RWPE2 (cell line): ENCODE results near the gene NEU2.

Experiments
- ATAC-seq: fragments of 200-7000 bp; cut with Tn5 transposase; 3 replicates; pipeline ENCODE4 v1.9.1; 2021; ENCODE audit warnings: low read depth
- DNase-seq: peaks from one replicate; pipeline ENCODE4 v3.0.0-alpha.2; 2020; ENCODE audit warnings: low spot score
- H3K27ac ChIP-seq: fragments of 450-650 bp; 2 replicates; pipeline ENCODE4 v1.5.1; 2017; ENCODE audit warnings: mild to moderate bottlenecking; ENCODE audit not compliant: poor library complexity, severe bottlenecking
- H3K27me3 ChIP-seq: fragments of 250-450 bp; sonication (Bioruptor Pico); 2 replicates; pipeline ENCODE4 v1.5.1; 2021; ENCODE audit warnings: mild to moderate bottlenecking, moderate library complexity; ENCODE audit not compliant: insufficient read depth, poor library complexity, severe bottlenecking
- H3K36me3 ChIP-seq: fragments of 250-450 bp; sonication (Bioruptor Pico); 2 replicates; pipeline ENCODE4 v1.5.1; 2020; ENCODE audit warnings: low read depth, mild to moderate bottlenecking, moderate library complexity
- H3K4me1 ChIP-seq: fragments of 250-450 bp; sonication (Bioruptor Pico); 2 replicates; pipeline ENCODE4 v1.5.1; 2021; ENCODE audit warnings: mild to moderate bottlenecking, moderate library complexity; ENCODE audit not compliant: insufficient read depth, poor library complexity, severe bottlenecking
- H3K4me3 ChIP-seq: fragments of 250-450 bp; sonication (Bioruptor Pico); 2 replicates; pipeline ENCODE4 v1.5.1; 2021; ENCODE audit warnings: mild to moderate bottlenecking, moderate library complexity; ENCODE audit not compliant: severe bottlenecking
- H3K9me3 ChIP-seq: fragments of 250-450 bp; sonication (Bioruptor Pico); 2 replicates; pipeline ENCODE4 v1.5.1; 2021; ENCODE audit warnings: mild to moderate bottlenecking, moderate library complexity; ENCODE audit not compliant: severe bottlenecking
- TF ChIP-seq, protein P1 (sequence below): fragments of 450-650 bp; IDR thresholded peaks from one replicate; pipeline ENCODE4 v1.5.1; 2017; ENCODE audit warnings: mild to moderate bottlenecking, moderate library complexity; ENCODE audit not compliant: poor library complexity, severe bottlenecking

NEU2 gene

GRCh38 chr2:233068762-233069418, 36.4 kb downstream of the NEU2 start:
- Histone ChIP-seq H3K4me3 (no peak overlapping the region), H3K9me3 (no peaks in the 10 kb centered on the region), H3K4me1 (peaks cover 5% of the 10 kb centered on the region), H3K27ac (no peak overlapping the region), H3K27me3 (no peaks in the 10 kb centered on the region), H3K36me3 (no peaks in the 10 kb centered on the region)
- ATAC-seq (no peak), DNase-seq (no peak)
- TF ChIP-seq, protein P1, sequence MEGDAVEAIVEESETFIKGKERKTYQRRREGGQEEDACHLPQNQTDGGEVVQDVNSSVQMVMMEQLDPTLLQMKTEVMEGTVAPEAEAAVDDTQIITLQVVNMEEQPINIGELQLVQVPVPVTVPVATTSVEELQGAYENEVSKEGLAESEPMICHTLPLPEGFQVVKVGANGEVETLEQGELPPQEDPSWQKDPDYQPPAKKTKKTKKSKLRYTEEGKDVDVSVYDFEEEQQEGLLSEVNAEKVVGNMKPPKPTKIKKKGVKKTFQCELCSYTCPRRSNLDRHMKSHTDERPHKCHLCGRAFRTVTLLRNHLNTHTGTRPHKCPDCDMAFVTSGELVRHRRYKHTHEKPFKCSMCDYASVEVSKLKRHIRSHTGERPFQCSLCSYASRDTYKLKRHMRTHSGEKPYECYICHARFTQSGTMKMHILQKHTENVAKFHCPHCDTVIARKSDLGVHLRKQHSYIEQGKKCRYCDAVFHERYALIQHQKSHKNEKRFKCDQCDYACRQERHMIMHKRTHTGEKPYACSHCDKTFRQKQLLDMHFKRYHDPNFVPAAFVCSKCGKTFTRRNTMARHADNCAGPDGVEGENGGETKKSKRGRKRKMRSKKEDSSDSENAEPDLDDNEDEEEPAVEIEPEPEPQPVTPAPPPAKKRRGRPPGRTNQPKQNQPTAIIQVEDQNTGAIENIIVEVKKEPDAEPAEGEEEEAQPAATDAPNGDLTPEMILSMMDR: no peak

GRCh38 chr2:233072838-233073237, 40.4 kb downstream of the NEU2 start:
- no peaks in the 10 kb centered on the region for H3K36me3 ChIP-seq
- H3K4me1 ChIP-seq: no peaks in the 10 kb centered on the region
- H3K27me3 ChIP-seq: no peaks in the 10 kb centered on the region
- no peak overlapping the region for H3K4me3 ChIP-seq
- TF ChIP-seq, protein P1: no peak
- ATAC-seq: no peak
- no peak overlapping the region for H3K27ac ChIP-seq
- no peak for DNase-seq
- no peaks in the 10 kb centered on the region for H3K9me3 ChIP-seq

DNA sequence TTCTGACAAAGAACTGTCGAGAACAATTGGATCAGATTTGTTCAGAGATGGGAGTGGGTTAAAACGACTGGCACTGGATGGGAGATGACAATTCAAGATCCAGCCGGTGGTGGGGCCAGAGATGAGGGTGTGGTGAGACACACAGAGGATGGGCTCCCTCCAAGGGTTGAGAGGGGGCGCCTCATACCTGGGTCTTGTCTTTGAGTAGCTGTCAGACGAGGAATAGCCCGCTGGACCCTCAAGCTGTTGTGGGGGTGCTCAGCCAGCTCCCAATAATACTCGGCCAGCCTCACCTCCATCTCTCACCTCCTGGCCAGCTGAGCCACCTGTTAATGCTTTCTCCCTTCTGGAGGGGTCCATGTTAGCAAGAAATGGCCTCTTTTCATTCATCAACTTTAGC, 41.6 kb downstream of the NEU2 start:
- H3K4me3 ChIP-seq: no peak overlapping the region
- TF ChIP-seq, protein P1: no peak
- H3K9me3 ChIP-seq: no peaks in the 10 kb centered on the region
- DNase-seq (no peak), ATAC-seq (no peak)
- no peaks in the 10 kb centered on the region for H3K36me3 ChIP-seq
- no peaks in the 10 kb centered on the region for H3K27me3 ChIP-seq
- H3K27ac ChIP-seq: no peak overlapping the region
- H3K4me1 ChIP-seq: no peaks in the 10 kb centered on the region

DNA sequence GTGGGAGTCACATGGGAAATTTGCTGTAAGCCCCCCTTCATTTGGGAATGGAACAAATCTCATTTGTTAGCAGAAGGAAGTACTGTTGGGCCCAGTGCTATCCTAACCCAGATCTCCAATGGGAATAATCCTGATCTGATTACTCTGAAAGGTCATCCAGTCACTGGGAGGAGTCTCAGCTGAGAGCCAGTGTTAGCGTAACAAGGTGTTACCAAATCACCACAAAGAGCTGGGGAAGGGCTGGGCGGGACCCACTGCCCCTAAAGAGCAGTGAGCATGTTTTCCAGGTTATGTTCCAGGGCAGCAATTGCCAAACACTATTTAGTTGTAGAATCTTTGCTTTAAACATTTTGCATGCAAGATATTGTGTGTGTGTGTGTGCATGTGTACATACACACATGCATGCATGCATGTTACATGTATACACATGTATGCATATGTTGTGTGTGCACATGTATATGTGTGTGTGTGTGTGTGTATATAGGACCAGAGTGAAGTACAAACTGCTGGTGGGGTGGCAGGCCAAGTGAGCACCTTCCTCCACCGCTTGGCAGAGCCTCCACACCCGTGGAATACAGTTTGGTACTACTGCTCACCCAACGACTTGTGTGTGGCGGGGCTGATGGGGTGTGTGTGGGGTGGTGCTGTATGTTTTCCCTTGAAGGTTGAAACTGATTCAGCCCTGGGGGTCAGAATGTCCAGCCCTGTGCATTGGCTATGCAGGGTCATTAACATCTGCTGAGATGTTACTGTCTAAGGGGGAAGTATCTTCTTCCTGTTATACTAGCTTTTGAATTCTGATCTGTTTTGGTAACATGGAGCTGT, 42.9 kb downstream of the NEU2 start:
- no peak overlapping the region for H3K4me3 ChIP-seq
- H3K27me3 ChIP-seq: no peaks in the 10 kb centered on the region
- no peaks in the 10 kb centered on the region for H3K36me3 ChIP-seq
- TF ChIP-seq, protein P1: no peak
- H3K27ac ChIP-seq: no peak overlapping the region
- no peak for DNase-seq
- no peaks in the 10 kb centered on the region for H3K9me3 ChIP-seq
- no peak for ATAC-seq
- H3K4me1 ChIP-seq: no peaks in the 10 kb centered on the region

DNA sequence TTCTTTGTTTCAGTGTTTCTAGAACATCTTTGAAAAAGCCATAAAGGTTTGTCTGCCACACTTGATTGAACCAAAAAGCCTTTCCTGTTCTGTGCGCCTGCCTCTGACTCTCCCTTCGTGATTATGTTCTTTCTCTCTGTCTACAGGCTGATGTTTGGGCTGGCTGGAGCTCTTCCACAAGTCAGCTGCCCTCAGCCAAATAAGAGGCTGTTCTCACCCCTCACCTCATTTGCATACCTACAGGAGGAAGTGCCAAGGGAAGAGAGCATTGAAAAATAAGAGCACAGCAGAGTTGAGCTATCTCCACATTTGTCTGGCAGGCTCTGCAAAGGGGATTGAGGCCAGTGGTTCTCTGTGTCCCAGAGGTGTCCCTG, 43.5 kb downstream of the NEU2 start:
- H3K4me3 ChIP-seq: no peak overlapping the region
- ATAC-seq (no peak), DNase-seq (no peak)
- H3K4me1 ChIP-seq: no peaks in the 10 kb centered on the region
- no peak overlapping the region for H3K27ac ChIP-seq
- no peaks in the 10 kb centered on the region for H3K27me3 ChIP-seq
- no peaks in the 10 kb centered on the region for H3K9me3 ChIP-seq
- TF ChIP-seq, protein P1: no peak
- no peaks in the 10 kb centered on the region for H3K36me3 ChIP-seq
